GM23248 (cell line): Measurements from ENCODE around the gene DARS2.

ENCODE experiments used
- EZH2 ChIP-seq: fragments of 200-600 bp; sonication (generic); IDR thresholded peaks from 2 replicates; pipeline ENCODE4 v1.6.1; 2018; ENCODE audit warnings: antibody characterized with exemption, mild to moderate bottlenecking; ENCODE audit not compliant: insufficient read depth, poor library complexity, severe bottlenecking
- EZH2phosphoT487 ChIP-seq: fragments of 200-600 bp; sonication (generic); IDR thresholded peaks from 2 replicates; pipeline ENCODE4 v1.6.1; 2018; ENCODE audit warnings: antibody characterized with exemption, moderate library complexity, mild to moderate bottlenecking, low read depth; ENCODE audit not compliant: insufficient read depth

DNA sequence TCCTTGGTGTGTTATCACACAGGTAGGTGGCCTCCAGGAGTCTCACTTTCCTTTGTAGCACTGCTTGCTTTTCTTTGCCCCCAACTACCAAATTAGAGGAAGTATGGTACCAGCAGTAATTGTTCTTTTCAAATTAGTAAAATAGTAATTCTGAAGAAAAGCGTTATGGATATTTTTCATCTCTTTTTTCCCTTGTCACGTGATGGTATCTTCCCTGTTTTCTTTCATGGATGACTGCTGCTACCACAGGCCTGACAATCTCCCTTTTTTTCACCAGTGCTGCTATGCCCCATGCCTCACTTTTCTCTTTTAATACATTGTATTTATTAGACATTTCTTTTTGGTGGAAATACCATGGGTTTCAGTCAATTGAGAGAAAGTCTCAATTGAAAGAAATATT is 47.0 kb downstream of the DARS2 start:
- no peak for TF ChIP-seq EZH2
- TF ChIP-seq EZH2phosphoT487, result no peak
